Measurements from ENCODE around the gene PIGC.

The PIGC gene

DNA sequence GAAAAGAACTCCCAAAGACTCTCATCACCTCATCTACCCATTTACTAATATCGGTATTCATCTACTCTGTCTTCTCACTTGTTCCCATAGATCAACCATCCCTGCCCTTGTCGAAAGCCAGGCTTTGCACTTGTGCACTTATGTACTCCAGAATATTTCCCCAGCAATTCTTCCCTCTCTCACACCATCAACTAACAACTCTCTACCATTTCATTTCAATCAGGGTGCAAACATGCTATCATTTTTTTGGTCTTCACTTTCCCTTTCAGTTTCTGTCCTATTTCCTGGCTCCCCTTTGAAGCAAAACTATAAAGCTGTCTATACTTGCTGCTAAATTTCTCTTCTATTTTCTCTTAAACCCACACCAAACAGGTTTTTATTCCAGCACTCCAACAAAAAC, 16.7 kb downstream of the PIGC start:
- DNase-seq = no peak

DNA sequence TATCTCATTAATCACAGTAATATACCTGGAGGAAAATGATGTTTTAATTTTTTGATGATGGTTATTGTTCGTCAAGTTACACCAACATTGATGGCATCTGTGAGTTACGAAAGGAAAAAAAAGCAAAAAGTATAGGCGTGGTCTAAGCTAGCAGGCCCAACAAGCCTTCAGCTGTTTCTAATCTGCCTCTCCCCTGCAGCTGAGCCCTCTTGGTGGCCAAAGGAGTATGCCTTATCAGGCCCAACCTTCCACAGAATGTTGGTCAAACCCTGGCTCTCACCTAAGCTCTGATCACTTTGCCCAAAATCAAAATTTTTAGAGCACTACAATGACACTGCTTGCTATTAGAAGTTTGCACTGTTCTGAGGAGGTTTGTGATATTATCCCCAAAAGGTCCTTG, 18.5 kb downstream of the PIGC start:
- DNase-seq = no peak

DNA sequence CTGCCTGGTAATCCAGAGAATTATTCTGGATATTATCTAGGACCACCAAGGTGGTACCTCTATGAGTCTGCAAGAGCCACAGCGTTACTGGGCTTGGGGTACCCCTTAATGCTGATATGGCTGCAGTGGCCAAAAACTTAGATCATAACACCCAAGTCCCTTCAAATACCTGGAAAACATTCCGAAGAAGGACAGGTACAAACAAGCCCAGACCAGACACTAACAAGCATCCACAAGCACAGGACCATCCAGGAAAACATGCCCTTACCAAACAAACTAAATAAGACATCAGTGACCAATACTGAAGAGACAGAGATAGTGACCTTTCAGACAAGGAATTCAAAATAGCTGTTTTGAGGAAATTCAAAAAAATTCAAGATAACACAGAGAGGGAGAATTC, 20.5 kb downstream of the PIGC start:
- no peak for DNase-seq

DNA sequence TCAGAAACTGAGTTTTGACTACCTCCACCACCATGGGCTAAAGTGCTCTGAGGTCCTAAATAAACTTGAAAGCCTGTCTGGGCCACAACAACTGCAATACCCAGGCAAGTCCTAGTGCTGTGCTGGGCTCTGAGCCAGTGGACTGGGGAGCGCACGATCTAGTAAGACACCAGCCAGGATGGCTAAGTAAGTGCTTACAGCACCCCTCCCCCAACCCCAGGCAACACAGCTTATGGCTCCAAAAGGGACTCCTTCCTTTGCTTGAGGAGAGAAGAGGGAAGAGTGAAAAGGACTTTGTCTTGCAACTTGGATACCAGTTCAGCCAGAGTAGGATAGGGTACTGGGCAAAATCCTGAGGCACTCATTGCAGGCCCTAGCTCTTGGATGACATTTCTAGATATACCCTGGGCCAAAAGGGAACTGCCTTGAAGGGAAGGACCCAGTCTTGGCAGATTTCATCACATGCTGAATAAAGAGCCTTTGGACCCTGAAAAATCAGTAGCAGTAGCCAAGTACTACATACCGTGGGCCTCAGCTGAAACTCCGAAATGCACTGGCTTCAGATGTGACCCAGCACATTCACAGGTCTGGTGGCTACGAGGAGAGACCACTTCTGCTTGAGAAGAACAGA, 21.8 kb downstream of the PIGC start:
- no peak for DNase-seq

DNA sequence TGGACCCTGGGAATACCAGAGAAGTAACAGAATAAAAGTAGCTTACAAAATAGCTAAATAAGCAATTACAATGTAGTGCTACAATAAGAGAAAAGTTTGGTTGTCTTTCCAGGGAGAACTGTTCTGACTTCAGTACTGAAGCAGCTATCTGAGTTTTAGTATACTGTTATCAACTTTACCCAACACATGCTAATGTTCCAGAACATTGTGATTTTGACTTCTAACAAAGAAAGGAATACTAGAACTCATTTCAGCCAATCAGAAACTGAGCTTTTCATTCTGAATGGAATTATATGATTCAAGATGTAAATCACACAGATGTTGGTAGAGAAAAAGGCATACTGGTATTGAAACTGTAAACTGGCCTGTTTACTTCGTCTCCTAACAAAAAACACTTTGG, 23.5 kb downstream of the PIGC start, which contains the start of gene C1orf105:
Gene C1orf105 (plus strand): TSS at position 301 of the 400 bp plus-strand sequence. CDS start 201 bp downstream, outside the sequence.
- DNase-seq = no peak

DNA sequence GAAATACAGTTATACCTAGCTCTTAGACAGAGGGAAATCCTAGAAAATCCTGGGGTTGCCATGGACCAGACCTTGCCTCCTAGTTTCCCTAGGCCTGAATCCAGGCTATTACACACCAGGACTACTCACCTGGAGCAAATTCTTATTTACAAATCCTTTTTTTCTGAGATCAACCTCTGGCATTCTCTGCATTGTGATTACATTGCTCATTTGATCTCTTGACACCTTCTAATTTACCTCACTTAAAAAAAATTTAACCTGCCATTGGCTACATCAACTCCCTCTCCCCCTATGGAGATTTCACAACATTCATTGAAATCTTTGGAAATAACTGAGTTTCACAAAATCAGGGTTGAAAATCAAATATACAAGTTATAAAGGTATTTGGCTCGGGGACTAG, 26.3 kb downstream of the PIGC start:
- no peak for DNase-seq

DNA sequence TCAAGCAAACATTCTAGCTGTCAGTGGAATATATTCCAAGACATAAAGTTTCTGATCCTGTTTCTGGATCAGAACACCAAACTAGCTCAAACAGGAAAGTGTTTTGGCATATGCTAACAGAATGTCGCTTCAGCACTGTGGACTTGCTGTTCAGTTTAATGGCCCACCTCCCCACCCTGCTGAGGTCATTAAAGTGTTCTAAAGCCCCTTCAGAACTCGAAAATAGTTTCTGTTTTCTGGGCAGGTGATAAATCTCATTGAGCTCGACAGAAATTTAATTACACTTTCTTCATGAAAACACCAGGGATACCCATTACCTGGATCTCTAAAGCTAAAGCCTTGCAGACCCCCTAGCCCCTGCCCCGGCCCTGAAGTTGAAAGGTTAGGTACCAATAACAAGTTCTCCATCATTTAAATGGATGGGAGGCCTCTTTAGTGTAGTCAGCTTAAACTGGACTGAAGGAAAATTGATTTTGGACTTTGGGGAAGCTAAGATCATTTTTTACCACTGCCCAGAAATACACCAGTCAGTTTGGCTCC, 27.3 kb downstream of the PIGC start:
- DNase-seq = no peak

DNA sequence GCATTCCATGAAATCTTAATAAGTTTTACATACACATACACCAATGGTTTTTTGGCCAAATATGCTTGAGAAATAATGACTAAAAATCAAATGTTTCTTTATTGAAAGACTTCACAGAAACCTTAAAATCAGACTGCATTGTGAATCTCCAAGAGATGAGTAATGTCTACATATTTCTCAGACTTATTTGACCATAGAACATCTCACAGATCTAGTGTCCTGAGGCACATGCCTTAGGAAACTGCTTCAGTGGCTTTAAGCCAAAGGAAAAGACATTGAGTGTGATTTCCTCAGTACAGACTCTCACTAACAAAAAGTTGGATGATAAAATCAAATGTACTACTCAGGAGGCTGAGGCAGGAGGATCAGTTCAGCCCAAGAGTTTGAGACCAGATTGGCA, 29.5 kb downstream of the PIGC start:
- no peak for DNase-seq

DNA sequence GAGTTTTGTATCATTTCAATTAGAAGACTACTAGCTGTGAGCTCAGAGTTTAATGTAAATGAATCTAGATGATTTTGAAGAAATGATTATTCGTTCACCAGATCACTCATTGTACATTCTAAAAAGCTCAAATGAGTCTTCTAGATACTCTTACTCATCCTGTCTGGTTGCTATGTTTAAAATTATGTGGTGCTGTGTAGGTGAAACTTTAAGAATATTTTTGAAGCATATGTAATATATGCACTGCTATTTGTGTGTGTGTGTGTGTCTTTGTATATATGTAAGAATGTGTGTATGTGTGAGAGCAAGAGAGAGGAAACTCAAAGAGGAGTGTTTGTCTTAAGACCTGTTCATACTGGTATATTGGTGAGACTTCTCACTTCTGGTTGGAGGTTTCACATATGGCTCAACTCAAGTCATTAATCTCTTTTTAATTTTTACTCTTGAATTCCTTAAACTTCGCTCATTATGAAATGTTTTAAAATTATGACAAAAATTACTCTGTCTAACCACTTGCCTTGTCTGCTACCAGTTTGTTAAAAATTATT, 32.0 kb downstream of the PIGC start:
- DNase-seq = no peak

DNA sequence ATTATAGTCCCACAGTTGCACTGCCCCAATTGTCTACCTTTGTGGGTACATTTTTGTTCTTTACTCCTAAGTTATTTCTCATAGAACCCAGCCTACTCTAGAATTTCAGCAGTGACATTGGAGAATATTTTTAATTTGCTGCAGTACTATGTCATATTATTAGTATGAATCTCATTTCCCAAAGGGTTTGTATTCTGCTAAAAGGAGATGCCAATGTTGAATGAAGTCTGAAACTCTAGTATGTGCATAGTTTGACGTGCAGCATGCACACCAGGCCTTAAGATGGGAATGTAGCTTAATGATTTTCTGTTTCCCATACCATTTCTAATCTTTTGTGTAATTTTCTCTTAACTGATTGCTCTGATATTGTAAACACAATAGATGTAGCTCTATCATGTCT, 33.8 kb downstream of the PIGC start:
- no peak for DNase-seq

DNA sequence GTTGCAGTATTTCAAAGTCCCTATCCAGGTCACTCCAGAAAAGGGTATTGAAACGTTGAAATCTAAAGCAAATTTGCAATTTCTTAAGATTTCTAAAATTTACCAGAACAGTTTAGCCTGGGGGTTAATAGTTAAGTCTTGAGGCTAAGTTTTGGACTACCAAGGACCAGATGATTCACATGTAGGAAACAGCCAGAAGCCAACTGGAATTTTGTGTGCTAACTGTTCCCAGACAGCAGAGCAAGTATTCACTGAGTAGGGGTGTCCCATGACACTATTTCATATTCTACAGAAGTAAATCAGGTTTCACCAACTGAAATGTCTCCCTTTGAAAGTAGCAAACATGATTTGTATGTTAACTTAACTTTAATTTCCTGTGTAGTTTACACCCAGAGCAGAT, 34.9 kb downstream of the PIGC start:
- no peak for DNase-seq

DNA sequence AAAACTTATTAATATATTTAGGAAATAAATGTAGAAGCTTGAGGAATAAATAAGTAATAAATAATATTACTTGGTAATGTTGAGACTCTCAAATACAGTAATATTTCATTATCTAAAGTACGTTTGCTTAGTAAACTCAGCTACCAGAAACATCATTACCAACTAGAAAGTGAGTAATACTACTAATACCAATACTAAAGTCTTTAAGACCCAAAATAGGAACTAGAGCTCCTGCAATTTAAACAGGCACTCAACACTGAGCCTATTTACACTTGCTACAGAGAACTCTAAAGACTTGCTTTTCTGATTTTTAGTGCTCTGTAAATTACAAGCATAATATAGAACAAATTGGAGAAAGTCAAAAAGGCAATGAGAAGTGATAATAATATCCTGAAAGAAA, 36.9 kb downstream of the PIGC start:
- DNase-seq = no peak

DNA sequence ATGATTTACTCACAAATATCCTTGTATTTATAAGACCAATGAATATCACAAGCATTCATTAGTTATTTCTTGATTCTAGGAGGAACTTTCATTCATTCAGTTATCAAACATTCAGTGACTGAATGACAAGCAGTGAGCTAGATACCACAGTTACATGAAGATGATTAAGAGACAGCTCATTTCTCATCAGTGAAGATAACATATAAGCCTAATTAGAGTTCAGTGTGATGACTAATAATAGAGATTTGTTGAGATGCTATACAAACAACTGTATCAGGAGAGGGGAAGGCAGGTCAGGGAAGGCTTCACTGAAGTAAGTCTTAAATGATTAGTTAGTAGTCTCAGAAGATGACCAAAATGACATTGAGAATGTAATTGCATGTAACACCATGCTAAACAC, 38.0 kb downstream of the PIGC start:
- no peak for DNase-seq

DNA sequence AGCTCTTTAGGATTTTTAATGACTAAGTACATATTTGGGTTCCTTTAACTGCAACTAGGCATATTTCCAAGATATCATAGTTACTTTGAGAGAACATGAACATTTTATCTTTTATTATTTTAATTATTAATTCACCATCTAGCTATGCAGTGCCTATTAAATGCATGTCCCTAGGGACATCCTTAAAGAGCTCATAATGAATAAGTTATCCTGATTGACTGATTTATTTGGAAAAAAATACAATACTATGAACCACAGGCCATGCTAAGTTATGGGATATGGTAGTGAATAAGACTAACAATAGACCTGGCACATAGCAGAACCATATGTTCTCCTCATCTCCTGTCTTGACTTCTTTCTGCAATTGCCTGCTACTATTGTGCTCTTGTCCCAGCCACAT, 39.7 kb downstream of the PIGC start:
- no peak for DNase-seq

DNA sequence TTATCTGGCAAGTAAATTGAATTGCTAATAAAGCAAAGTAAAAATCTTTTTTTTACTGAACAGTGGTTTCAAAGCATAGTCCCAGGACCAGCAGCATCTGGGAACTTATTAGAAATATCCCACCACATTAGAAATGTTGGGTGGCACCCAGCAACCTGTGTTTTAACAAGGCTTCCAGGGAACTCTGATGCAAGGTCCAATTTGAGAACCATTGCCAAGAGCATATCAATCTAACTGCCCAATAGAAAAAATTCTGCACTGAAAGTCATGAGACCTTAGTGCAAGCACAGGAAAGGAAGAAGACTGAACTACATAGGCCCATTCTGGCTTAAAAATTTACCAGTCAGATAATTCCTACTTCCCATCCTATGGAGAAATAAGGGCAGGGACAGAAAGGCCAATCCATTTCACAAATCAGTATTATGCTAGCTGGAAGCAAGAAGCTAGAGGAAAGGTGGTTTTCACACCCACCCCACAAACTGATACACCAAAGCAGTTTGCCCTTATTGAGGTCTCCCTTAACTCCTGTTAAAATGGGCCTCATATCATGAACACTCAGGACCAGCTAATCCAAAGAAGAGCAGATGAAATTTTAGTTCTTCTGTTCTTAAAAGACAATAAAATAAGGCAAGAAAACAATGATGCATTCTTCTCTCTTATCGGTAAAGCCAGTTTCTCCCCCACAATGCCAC, 40.8 kb downstream of the PIGC start:
- DNase-seq = no peak

DNA sequence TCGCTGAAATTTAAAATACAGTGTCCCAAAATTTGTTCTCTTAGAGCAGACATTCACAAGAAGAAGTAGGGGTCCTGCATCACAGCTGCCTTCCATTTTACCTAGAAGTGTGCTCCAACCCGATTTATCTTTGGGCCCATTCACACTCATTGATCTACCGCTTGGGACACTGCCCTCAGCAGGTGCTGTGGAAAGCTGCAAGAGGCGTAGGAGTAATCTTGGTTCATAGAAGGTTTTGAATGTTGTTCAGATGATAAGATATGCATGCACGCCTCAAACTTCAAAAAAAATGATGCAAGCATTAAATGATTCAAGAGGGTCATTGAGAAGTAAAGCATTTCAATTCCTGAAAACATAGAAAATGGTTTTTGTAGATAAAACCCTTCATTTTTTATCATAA, 42.0 kb downstream of the PIGC start:
- no peak for DNase-seq

DNA sequence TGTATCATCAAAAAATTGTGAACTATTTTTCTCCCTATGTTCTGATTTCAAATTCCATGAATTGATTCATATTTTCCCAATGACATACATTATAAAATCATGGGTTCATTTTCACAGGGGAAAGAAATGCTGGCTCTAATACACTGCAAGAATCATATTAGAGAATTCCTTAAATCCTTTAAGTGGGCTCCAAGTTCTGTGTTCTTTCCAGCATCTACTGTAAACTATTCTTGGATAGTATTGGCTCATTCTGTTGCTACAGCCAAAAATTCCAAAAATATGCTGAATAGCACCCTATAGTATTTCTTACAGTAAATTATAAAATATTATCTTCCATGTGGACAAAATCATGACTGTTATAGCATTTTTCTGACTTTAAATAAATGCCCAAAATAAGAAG, 42.4 kb downstream of the PIGC start:
- no peak for DNase-seq

DNA sequence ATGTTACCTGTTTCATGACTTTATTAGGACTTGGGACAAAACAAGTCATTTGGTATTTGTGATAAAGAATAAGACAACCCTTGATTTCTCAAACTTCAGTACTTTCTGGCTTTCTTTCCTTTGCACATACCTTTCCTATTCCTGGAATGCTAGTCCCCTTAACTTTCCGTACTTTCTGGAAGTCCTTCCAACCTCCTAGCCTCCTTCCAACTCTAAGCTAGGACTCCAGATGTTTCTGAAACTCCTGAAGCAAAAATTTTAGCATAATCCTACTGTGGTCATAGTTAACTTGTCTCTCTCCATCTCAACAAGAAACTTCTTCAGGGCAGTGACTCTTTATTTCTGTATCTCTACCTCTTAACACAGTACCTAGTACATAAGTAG, 43.2 kb downstream of the PIGC start:
- DNase-seq = no peak

DNA sequence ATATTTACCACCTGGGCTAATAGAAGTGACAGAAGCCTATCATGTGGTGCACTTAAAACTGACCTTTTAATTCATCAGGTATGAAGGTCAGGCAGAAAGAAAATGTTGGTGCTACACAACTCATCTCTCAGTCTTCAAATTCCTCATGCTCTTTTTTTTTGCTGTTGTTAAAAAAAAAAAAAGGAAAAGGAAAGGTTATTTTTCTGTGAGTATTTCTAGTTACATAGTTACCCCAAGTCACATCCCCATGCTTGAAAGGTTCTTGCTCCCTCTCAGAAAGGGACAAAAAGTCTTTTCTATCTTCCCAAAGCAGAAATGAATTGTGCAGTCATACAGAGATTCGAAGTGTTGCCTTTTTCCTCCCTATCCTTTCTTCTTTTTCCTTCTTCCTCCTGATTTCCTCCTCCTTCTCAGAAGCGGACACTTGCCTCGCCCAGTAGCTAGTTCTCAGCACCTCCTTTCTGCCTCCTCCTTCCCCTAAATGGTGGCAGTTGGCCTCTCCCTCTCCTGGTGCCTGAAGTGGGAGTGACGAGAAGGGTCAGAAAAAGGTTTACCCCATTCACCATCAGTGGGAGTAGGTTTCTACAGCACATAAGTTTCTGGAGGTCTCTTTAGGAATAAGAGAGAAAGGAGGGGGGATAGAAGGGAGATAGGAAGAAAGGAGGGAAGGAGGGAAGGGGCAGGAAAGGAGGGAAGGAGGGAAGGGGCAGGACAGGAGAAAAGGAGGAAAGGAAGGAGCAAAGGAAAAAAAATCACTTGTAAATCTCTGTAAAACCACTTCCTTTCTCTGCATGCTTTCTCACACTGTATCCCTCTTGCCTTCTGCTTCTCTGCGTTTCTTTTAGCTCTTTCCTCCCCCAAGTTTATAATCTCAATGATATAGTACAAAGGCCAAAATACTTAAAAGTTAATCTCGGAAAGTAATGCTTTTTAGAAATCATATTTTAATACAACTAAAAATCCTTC, 43.8 kb downstream of the PIGC start:
- DNase-seq = no peak

DNA sequence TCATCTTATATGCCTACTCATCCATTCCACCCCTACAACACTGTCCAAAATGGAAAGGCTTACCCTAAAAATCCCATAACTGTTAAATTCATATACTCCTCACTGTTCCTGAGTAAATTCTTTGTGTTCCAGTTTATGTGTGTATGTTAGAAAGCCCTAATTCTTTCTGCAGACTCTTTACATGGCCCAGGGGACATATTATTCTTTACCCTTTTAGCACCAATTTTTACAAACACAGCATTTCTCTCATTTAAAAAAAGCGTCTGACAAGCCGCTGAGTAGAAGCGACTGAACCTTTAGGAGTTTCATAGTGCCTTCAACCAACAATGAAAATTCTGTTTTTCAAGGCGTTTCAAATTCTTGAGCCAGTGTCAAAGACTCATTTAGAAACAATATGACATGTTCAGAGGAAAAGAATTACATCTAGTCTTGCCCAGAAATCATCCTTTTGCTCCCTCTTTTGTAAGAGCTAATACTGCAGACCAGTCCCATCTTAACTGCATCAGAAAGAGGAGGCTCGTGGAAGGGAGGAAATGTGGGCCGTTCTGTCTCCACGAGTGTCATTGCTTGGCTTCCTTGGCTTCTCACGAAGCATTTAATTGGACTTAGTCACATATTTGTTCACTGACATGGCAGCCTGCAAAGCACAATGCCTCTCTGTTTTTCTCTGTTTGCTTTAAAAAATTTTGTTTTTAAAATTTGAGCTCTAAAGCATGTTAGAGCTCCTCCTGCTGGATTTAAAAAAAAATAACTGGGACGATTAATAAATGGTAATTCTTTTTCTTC, 44.7 kb downstream of the PIGC start:
- peak; percentile 47 for DNase-seq

DNA sequence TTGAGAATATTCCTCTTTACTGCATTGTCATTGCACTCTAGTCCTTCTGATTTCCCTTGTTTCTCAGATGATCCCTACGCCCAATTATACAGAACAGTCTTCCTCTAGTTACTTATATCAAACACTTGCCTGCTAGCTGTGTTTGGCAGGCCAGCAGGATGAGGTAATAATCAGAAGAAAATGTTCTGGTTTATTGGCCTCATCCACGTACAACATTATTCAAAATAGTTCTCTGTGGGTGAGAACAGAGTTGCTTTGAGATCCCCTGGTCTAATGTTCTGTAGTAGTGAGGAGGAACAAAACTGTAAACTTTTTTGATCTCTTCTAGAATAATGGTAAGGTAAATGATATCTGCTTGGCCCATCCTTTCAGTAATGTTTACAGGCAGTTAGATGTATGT, 45.7 kb downstream of the PIGC start:
- no peak for DNase-seq

DNA sequence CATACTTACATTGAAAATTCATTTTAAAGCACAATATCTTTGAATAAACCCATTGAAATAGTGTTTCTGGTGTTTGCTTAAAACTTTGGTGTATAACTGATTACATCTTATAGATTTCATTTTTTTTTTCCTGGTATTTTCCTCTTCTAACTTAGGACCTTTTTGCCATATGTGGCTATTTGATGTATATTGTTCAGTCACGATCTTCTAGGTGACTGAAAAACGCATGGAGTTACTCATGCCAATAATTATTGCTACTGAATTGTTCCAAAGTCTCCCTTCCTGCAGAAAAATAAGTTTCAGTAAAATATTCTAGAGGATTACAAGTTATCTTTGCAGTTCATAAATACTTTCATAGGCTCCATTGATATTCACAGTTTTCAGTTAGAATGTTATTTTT, 46.2 kb downstream of the PIGC start:
- no peak for DNase-seq

All from SHP77 treated with DMSO at 0.1 percent for 48 hours (cell line).